Astrocyte of the cerebellum (primary cell): ENCODE measurements around the gene PPP2R2B.

ENCODE experiments used
- DNase-seq: peaks from one replicate; pipeline ENCODE4 v3.0.0-alpha.2; 2011; ENCODE audit warnings: low read depth
- H3K4me3 ChIP-seq: 2 replicates; pipeline ENCODE4 v1.5.1; 2011; ENCODE audit warnings: mild to moderate bottlenecking, low read depth, low read length, moderate library complexity
- in situ Hi-C: cut with HindIII; loops from 2 replicates; pipeline ENCODE4 v1.10.0; 2017; ENCODE audit warnings: low sequenced_read_pairs
- TF ChIP-seq, protein P1 (sequence below): IDR thresholded peaks from 2 replicates; pipeline ENCODE4 v1.5.1; 2012; ENCODE audit warnings: low read length, low read depth, moderate library complexity, mild to moderate bottlenecking; ENCODE audit errors: missing control alignments

Gene PPP2R2B

DNA sequence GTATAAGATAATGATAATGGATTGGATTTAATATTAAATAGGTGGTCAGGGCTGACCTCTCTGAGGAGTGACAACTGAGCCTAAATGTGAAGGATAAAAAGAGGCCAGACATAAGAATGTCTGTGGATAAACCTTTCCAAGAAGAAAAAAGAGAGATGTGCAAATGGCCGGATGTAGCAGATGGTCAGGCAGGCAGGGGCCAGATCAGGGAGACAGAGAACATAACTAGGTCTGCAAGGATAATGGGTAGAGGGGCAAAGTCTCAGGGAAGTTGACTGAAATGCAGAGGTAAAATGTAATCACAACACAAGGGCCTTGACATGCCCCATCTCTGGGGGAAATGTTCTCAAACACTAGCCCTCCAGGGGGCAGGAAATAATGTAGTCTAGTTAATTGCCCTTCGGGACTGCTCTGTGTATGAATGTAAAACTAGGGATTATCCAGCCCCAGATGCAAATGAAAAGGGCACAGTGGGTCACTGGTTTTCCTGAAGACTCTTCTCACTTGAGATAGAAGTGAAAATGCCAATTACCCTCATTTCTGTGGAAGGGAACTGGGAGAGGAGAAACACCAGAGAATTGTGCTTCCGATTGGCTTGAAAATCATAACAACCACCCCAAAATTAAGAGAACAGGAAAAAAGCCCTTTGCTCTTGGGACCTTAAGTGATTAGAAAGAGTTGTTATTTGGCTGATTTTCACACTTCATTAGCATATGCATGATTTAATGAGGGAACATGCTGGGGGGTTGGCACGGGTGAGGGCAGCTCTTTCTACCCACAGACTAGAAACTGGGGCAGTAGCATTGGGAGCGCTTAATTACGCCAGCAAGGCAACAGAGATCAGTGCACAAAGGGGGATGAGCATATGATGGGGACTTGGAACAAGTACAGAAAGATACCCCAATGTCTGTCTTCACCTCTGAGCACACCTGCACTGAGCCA is 88.6 kb downstream of the PPP2R2B start:
- in situ Hi-C loops: no loop called here
- H3K4me3 ChIP-seq: no peak overlapping the region
- TF ChIP-seq, protein P1, sequence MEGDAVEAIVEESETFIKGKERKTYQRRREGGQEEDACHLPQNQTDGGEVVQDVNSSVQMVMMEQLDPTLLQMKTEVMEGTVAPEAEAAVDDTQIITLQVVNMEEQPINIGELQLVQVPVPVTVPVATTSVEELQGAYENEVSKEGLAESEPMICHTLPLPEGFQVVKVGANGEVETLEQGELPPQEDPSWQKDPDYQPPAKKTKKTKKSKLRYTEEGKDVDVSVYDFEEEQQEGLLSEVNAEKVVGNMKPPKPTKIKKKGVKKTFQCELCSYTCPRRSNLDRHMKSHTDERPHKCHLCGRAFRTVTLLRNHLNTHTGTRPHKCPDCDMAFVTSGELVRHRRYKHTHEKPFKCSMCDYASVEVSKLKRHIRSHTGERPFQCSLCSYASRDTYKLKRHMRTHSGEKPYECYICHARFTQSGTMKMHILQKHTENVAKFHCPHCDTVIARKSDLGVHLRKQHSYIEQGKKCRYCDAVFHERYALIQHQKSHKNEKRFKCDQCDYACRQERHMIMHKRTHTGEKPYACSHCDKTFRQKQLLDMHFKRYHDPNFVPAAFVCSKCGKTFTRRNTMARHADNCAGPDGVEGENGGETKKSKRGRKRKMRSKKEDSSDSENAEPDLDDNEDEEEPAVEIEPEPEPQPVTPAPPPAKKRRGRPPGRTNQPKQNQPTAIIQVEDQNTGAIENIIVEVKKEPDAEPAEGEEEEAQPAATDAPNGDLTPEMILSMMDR: no peak
- DNase-seq: no peak

DNA sequence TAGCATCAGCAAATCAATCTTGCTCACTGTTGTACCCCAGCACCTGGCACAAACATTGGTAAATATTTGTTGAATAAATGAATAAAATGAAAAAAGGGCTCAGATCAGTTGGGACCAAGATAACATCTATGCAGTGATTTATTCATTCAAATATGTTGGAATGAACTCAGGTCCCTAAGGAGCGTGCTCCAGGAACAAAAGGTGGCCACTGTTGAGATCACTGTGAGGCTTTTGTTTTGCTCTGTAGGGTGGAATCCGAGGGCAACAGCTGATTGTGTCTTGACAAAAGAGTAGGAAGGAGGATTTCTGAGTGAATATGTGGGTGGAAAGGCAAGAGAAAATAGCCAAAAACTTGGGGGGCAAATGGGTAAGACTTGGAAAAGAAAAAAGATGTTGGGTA is 89.7 kb downstream of the PPP2R2B start:
- no peak for DNase-seq
- in situ Hi-C loops: no loop called here
- no peak overlapping the region for H3K4me3 ChIP-seq
- TF ChIP-seq, protein P1: no peak

DNA sequence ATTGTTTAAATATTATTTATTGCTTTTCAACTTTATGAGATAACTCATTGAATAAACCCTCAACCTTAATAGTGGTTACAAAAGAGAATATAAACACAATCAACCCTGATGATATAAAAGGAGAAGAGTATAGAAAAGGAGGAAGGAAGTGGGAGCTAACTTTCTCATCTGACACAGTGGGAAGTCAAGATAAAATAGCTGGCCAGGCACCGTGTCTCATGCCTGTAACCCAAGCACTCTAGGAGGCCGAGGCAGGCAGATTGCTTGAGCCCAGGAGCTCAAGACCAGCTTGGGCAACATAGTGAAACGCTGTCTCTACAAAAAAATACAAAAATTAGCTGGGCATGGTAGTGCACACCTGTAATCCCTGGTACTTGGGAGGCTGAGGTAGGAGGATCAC is 93.5 kb downstream of the PPP2R2B start:
- in situ Hi-C loops: no loop called here
- DNase-seq: no peak
- TF ChIP-seq, protein P1: no peak
- H3K4me3 ChIP-seq: no peak overlapping the region

DNA sequence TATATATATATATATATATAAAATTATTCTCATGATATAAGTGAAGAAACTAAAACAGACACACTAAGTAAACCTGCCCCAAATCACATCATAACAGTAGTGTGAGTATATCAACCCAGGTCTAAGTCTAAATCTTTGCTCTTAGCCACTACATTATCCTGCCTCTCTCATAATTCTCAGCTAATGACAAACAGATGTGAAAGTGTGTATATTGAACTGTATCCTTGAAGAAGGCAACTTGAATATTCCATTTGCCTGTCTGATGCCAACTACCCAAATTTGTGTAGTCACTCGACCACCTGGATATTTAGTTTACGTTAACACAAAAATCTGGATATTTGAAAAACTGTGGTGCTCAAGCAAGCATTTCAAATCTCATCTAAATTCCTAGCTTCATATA is 97.4 kb downstream of the PPP2R2B start:
- TF ChIP-seq, protein P1: no peak
- no peak for DNase-seq
- in situ Hi-C loops: no loop called here
- H3K4me3 ChIP-seq: no peak overlapping the region

DNA sequence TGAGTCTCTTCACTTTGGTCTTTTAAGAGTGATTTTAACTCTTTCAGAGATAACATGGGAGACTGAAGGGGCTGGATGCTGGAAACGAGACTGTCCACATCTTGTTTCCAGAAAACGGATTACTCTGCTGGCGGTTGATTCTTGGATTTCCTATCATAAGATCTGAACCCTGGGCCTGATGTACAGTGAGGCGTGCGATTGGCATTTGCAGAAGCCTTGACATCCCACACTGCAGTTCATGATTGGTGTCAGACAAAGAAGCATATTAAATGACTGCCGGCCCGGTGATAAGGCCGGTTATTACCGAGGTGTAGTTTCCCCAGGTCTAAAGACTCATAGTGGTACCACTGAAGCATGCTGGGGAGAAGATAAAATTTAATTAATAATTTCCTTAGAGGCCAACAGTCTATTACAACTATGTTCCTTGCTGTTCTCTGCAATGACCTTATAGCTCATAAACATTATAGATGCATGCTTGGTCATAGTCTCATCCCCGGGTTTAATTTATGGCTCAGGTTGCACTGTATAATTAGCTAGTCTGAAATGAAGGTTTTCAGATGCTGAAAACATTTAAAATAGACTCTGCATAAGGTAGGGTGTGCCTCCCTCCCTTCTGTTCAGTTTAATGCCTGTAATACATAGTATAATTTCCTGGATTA is 99.2 kb downstream of the PPP2R2B start:
- H3K4me3 ChIP-seq: no peak overlapping the region
- DNase-seq: no peak
- in situ Hi-C loops: no loop called here
- TF ChIP-seq, protein P1: no peak

DNA sequence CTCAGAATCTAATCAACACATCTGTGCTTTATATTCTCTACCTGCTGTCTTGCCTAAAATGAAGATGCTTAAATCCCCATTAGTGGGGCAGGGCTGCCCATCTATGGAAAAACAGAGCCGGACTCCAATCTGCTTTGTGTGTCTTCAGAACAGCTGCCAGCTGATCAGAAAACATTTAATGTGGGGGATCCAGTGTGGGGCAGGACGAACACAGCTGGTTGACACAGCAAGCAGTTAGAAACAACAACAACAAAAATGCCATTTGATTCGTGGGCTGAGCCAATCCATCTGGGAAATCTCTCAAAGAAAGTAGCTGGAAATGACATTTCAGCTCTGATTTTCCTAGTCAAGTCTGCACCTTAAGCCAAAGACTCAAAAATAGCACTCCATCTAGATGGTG is 99.8 kb downstream of the PPP2R2B start:
- no peak overlapping the region for H3K4me3 ChIP-seq
- in situ Hi-C loops: no loop called here
- TF ChIP-seq, protein P1: no peak
- no peak for DNase-seq
